HG03354 (cell line): Measurements from ENCODE around the gene PLEKHG5.
"Not testable (repeated sequence)": the region's sequence is repeated elsewhere in the genome, so short reads cannot be mapped to it uniquely, and the experiment has no call there.

Source experiments
- ATAC-seq: cut with Tn5 transposase; IDR thresholded peaks from one replicate; pipeline ENCODE4 v1.9.1; 2021; ENCODE audit warnings: mild to moderate bottlenecking; ENCODE audit not compliant: unreplicated experiment, poor library complexity, severe bottlenecking

PLEKHG5 gene

GRCh38 chr1:6437012-6437700 lies 54.3 kb downstream of the PLEKHG5 start:
- ATAC-seq, result not testable (repeated sequence)

- ATAC-seq, result not testable (repeated sequence)
These were observed 55.2 kb downstream of the PLEKHG5 start for GRCh38 chr1:6436277-6436676.

DNA sequence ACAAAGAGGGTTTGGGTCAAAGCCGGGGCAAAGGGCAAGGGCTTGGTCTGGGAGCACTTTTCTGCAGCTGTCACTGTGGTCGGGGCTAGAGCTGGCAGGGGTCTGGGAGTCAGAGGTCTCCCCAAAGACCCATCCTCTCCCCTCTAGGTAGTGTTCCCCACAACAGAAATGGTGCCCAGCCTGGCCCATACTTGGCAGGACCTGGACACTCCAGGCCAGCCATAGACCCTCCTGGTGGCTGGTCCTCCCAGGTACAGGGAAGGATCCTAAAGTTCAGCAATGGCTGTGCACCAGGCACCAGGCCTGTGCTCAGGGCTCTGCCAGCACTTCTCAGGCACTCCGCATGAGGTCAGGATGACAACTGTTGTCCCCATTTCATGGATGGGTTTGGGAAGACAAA lies 55.9 kb downstream of the PLEKHG5 start:
- ATAC-seq, result no peak

- no peak for ATAC-seq
These were observed 56.3 kb downstream of the PLEKHG5 start for GRCh38 chr1:6435129-6435528.

- ATAC-seq, result no peak
These were observed 57.3 kb downstream of the PLEKHG5 start for GRCh38 chr1:6434186-6434585.

GRCh38 chr1:6431645-6432579 lies 59.6 kb downstream of the PLEKHG5 start:
- not testable (repeated sequence) for ATAC-seq

GRCh38 chr1:6429660-6430411 lies 61.6 kb downstream of the PLEKHG5 start:
- ATAC-seq, result not testable (repeated sequence)

- not testable (repeated sequence) for ATAC-seq
These were observed 63.0 kb downstream of the PLEKHG5 start for GRCh38 chr1:6428453-6428852.

DNA sequence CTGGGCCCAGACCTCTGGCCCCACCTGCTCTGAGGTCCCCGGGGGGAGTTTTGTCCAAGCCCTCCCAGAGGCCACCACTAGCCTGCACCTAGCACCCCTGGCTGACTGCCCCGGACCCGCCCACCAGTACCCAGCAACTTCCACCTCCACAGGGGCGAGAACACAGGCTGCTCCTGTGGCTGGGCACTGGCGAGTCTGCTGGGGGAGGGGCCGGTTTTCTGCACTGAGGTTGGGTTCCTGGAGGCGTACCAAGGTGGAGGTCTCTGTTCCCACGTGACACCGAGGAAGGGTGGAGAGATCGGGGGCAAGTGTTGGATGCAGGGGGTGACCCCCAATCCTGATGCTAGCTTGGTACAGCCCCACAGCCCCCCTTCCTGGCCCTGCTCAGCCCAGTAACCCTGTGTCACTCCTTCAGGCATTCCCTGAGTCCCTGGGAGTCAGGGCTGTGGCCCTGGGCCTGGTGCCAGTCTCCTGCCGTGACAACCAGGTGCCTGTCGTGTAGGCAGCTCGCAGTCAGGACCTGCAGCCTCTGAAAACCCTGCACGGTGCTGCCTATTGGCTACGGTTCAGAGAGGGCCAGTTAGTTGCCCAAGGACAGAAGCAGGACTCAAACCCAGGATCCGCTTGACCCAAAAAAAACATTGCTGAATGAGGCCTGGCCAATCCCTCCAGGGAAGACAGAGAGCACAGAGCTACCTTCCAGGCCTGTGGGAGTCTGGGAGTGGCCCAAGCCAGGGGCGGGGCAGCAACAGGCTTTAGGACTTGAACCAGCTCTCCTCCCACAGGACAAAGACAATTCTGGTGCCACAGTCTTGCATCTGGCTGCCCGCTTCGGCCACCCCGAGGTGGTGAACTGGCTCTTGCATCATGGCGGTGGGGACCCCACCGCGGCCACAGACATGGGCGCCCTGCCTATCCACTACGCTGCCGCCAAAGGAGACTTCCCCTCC lies 63.8 kb downstream of the PLEKHG5 start:
- ATAC-seq, result no peak

DNA sequence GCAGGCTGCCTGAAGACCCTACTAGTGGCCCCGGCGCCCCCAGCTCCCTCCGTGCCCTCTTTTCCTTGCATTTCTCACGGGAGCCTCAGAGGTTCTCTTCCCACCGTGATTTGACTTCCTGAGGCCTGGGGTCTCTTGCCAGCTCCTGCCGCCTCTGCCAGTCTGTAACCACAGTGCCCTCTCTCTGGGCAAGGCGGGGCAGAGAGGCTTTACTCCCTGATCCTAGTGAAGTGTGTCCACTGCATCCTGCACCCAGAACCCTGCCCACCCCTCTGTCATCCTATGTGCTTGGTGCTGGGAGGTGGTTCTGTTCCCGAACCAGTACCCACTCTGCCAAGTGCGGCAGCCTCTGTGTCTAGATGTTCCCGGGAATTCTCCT lies 64.5 kb downstream of the PLEKHG5 start:
- ATAC-seq, result no peak

GRCh38 chr1:6426277-6426971 lies 65.0 kb downstream of the PLEKHG5 start:
- no peak for ATAC-seq

GRCh38 chr1:6425658-6426057 lies 65.8 kb downstream of the PLEKHG5 start:
- no peak for ATAC-seq

DNA sequence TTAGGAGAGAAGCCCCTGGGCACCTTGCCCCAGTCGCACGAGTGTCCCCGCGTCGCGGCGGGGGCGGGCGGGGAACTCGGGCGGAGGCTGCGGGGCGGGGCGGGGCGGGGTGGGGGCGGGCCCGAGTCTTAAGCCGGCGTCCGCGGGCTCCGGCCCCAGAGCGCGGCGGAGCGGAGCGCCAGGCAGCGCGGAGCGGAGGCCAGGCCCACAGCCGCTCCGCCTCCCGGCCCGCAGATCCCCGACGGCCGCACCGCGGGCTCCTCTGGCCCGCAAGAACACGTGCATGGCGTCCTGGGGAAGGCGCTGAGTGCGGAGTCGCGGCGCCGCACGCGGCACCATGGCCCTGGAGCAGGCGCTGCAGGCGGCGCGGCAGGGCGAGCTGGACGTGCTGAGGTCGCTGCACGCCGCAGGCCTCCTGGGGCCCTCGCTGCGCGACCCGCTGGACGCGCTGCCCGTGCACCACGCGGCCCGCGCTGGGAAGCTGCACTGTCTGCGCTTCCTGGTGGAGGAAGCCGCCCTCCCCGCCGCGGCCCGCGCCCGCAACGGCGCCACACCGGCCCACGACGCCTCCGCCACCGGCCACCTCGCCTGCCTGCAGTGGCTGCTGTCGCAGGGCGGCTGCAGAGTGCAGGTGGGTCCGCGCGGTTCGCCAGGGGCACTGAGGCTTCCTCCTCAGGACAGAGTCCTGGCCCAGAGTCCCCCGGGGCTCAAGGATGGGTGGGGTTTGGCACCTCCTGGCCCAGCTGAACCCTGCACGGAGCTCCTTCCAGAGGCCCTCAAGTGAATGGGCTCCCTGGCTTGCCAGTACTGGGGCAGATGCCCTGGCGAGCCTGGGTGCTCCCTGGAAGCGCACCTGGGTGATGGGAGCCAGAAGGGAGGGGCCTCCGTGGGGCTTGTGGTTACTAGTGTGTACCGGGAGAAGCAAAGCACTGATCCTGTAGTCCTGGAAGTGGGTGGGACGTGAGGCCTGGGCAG lies 66.6 kb downstream of the PLEKHG5 start, which contains the start of gene ESPN:
Gene ESPN (plus strand): TSS at position 158 of the 975 bp plus-strand sequence. CDS start 180 bp downstream, at position 338.
- ATAC-seq, result no peak

- no peak for ATAC-seq
These were observed 67.4 kb downstream of the PLEKHG5 start for GRCh38 chr1:6424000-6424565.

DNA sequence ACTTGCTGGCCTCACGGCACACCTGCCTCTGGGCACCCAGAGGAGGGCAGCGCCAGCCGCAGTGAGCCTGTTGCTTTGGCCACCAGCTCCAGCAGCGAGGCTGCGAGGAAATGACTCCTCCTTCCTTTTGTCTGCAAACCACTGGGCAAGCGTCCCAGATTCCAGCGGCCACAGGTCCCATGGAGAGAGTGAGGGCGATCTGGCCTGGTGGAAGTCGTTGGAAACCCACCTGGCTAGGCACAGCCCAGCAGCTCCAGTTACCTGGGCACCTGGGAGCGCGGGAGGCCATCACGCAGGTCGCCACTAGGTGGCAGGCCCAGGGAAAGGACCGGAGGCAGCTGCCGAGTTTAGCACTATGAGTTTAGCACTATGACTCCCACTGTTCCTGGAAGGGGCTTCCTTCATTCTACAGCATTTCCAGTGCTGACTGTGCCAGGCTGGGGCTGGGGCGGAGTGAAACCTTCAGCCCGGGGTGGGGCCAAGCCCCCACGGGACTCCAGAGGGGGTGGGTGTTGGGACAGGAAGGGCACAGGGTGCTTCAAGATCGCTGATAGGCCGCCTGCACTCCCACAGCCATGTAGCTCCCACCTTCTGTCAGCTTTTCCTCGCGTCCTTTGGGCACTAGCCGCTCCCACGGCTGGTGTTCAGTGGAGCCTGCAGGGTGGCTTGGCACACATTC lies 68.0 kb downstream of the PLEKHG5 start:
- ATAC-seq, result no peak

- no peak for ATAC-seq
These were observed 70.2 kb downstream of the PLEKHG5 start for GRCh38 chr1:6421266-6421665.
